Mesodermal cell (in vitro differentiated cells): ENCODE results near the gene P2RX3.
"Not testable (repeated sequence)": the region's sequence is repeated elsewhere in the genome, so short reads cannot be mapped to it uniquely, and the experiment has no call there.

ENCODE experiments used
- H3K27ac ChIP-seq: 2 replicates; pipeline ENCODE4 v1.7.0; 2013; ENCODE audit warnings: mild to moderate bottlenecking, low read depth, low read length, moderate library complexity; ENCODE audit not compliant: severe bottlenecking
- H3K36me3 ChIP-seq: 2 replicates; pipeline ENCODE4 v1.7.1; 2013; ENCODE audit warnings: mild to moderate bottlenecking, low read length, moderate library complexity; ENCODE audit not compliant: control insufficient read depth, insufficient read depth
- H3K4me1 ChIP-seq: one replicate; pipeline ENCODE4 v1.7.1; 2013; ENCODE audit warnings: mild to moderate bottlenecking, low read length; ENCODE audit not compliant: insufficient read depth, control insufficient read depth, poor library complexity, severe bottlenecking
- H3K4me3 ChIP-seq: 2 replicates; pipeline ENCODE4 v1.7.0; 2013; ENCODE audit warnings: low read length, control low read depth, mild to moderate bottlenecking; ENCODE audit not compliant: insufficient read depth, poor library complexity, severe bottlenecking; ENCODE audit errors: extremely low read depth
- H3K9me3 ChIP-seq: 2 replicates; pipeline ENCODE4 v1.7.1; 2013; ENCODE audit warnings: mild to moderate bottlenecking, low read length, moderate library complexity; ENCODE audit not compliant: control insufficient read depth
- WGBS, 2 experiments: methylation state at CpG; one replicate each; pipeline ENCODE4 v1.1.5; 2013; ENCODE audit warnings: missing lambda C conversion rate in 2 of 2; ENCODE audit not compliant: insufficient coverage in 2 of 2; 5-methylcytosine and 5-hydroxymethylcytosine counted together

Gene P2RX3

DNA sequence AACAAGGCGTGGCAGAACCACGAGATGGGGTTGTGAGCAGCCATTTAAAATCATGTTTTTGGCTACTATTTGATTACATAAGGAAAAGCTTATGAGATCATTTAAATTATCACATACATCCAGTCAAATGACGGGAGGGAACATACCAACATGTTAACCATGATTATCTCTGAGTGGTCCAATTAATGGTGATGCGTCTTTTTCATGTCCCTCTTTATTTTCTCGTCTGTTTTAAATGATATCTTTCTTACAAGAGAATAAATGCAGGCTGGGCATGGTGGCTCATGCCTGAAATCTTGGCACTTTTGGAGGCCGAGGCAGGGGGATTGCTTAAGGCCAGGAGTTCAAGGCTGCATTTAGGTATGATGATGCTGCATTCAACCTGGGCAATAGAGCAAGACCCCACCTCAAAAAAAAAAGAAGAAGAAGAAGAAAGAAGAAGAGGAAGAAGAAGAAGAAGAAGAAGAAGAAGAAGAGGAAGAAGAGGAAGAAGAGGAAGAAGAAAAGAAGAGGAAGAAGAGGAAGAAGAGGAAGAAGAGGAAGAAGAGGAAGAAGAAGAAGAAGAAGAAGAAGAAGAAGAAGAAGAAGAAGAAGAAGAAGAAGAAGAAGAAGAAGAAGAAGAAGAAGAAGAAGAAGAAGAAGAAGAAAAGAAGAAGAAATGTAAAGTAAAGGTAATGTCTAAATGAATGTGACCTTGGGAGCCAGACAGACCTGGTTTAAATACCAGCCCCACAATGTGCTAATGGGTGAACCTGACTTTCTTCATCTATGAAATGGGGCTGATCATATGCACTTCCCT, 65.0 kb downstream of the P2RX3 start:
- 92% methylated on average over 4 of the region's 6 CpGs; no CpG with 5 or more reads in 1 of the 2 experiments for WGBS, 2 experiments
- H3K36me3 ChIP-seq, result peaks cover 13% of the 10 kb centered on the region

GRCh38 chr11:57403802-57404147, 65.6 kb downstream of the P2RX3 start:
- Histone ChIP-seq H3K9me3 (no peaks in the 10 kb centered on the region), H3K4me1 (peaks cover 5% of the 10 kb centered on the region), H3K27ac (no peak overlapping the region), H3K4me3 (no peak overlapping the region), H3K36me3 (peaks cover 15% of the 10 kb centered on the region)
- 57 to 100% methylated on average over 1 of the region's 2 CpGs for WGBS, 2 experiments

More for the DNA sequence above, 65.0 kb downstream of the P2RX3 start:
- H3K27ac ChIP-seq, H3K4me1 ChIP-seq, H3K9me3 ChIP-seq, H3K4me3 ChIP-seq: not testable (repeated sequence)

- Histone ChIP-seq H3K4me1 (peaks cover 5% of the 10 kb centered on the region), H3K36me3 (peaks cover 28% of the 10 kb centered on the region), H3K27ac (no peak overlapping the region), H3K4me3 (no peak overlapping the region), H3K9me3 (no peaks in the 10 kb centered on the region)
- WGBS, 2 experiments, result 91 to 100% methylated on average over 2 to 3 of the region's 4 CpGs
Measured at GRCh38 chr11:57405271-57405860, 67.2 kb downstream of the P2RX3 start.

- peaks cover 35% of the 10 kb centered on the region for H3K36me3 ChIP-seq
- H3K4me1 ChIP-seq, result peaks cover 5% of the 10 kb centered on the region
- no peaks in the 10 kb centered on the region for H3K9me3 ChIP-seq
- H3K4me3 ChIP-seq, result no peak overlapping the region
- WGBS, 2 experiments, result 95 to 100% methylated on average over 3 of the region's 4 CpGs
- no peak overlapping the region for H3K27ac ChIP-seq
Measured at GRCh38 chr11:57406337-57406904, 68.3 kb downstream of the P2RX3 start.

DNA sequence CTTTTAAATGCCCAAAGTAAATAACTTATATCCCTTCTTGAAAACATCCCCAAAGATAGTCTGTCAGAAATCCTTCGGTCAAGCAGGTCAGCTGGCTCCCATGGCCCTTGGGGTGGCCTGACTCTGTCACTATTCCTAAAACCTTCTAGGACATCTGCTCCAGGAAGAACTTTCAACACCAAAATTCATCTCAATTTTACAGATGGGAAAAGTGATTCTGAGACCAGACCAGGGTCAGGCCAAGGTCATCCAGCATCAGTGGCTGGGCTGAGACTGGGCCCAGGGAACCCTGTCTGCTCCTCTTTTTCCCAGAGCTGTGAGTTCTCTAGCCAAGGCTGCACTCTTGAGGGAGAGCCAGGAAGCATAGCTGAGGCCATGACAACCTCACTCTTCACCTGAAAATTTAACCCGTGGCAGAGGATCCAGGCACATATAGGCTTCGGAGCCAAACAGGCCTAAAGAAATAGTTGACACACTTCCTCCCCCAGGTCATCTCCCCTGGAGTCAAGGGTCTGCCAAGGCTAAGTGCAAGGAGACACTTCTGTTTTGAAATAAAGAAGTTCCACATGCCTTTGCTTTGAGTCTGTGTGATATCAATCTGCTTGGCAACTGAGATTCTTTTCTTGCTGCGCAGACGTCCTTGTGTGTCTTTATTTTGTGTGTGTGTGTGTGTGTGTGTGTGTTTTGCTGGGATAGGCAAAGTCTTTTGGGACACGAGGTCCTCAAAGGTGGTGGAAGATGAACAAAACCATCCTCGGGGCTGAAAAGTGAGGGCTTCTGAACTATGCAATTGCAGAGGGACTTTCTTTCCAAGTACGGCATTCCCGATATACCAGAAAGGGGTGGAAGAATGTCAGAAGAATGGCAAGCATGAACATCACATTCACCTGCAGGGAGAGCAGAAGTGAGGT, 69.1 kb downstream of the P2RX3 start:
- Histone ChIP-seq H3K4me3 (no peak overlapping the region), H3K36me3 (peaks cover 38% of the 10 kb centered on the region), H3K27ac (no peak overlapping the region), H3K9me3 (no peaks in the 10 kb centered on the region), H3K4me1 (peaks cover 5% of the 10 kb centered on the region)
- WGBS, 2 experiments, result 89 to 94% methylated on average over 7 to 8 of the region's 9 CpGs

DNA sequence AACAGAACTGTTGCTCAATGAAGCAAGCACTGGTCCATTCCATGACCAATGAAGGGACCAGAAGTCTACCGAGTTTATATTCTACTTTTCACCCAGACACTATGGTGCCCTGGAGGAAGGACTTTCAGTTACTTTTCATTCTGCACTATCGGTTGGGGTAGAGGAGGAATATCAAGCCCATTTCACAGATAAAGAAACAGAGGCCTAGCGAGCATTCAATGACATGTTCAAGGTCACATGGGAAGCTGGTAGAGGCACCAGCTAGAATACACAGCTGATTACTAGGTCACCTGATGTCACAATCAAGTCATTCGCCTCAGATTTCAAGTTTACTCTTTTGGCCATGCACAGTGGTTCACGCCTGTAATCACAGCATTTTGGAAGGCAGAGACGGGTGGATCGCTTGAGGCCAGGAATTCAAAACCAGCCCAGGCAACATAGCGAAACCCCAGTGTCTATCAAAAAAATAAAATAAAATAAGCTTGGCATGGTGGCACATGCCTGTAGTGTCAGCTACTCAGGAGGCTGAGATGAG, 69.9 kb downstream of the P2RX3 start:
- Histone ChIP-seq H3K9me3 (no peaks in the 10 kb centered on the region), H3K4me3 (no peak overlapping the region), H3K27ac (no peak overlapping the region), H3K36me3 (peaks cover 44% of the 10 kb centered on the region), H3K4me1 (peaks cover 5% of the 10 kb centered on the region)
- 97% methylated on average over 6 to 8 of the region's 8 CpGs for WGBS, 2 experiments

GRCh38 chr11:57408771-57409170, 70.6 kb downstream of the P2RX3 start:
- peaks cover 50% of the 10 kb centered on the region for H3K36me3 ChIP-seq
- 95 to 100% methylated on average over 2 of the region's 2 CpGs for WGBS, 2 experiments
- H3K9me3 ChIP-seq, result no peaks in the 10 kb centered on the region
- no peak overlapping the region for H3K27ac ChIP-seq
- no peak overlapping the region for H3K4me3 ChIP-seq
- H3K4me1 ChIP-seq, result peaks cover 5% of the 10 kb centered on the region

- Histone ChIP-seq H3K36me3 (peaks cover 56% of the 10 kb centered on the region), H3K4me1 (peaks cover 5% of the 10 kb centered on the region), H3K9me3 (no peaks in the 10 kb centered on the region), H3K4me3 (no peak overlapping the region), H3K27ac (no peak overlapping the region)
- WGBS, 2 experiments, result 88 to 96% methylated on average over 14 to 17 of the region's 18 CpGs
Measured at GRCh38 chr11:57409321-57410100, 71.4 kb downstream of the P2RX3 start.

- Histone ChIP-seq H3K4me1 (peaks cover 5% of the 10 kb centered on the region), H3K36me3 (peaks cover 63% of the 10 kb centered on the region)
Measured at GRCh38 chr11:57410287-57410686, 72.1 kb downstream of the P2RX3 start.

DNA sequence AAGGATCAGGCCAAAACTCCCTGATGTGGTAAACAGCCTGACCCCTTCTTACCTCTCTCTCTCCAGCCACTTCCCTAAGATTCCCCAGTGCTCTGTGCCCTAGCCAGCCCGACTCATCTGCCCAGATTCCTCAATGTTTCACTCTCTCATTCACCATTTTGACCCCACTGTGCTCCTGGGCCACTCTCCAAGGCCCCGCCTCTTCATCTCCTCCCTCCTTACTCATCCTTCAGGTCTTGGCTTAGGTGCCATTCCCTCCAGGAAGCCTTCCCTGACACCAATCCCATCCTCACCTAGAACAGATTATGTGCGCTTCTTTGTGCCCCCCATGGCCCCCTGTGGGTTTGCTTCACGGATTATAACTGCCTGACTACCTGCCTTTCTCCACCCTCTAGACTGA, 75.5 kb downstream of the P2RX3 start:
- no peaks in the 10 kb centered on the region for H3K9me3 ChIP-seq
- H3K36me3 ChIP-seq, result peaks cover 77% of the 10 kb centered on the region
- H3K4me3 ChIP-seq, result no peak overlapping the region
- 84 to 85% methylated on average over 4 of the region's 4 CpGs for WGBS, 2 experiments
- no peaks in the 10 kb centered on the region for H3K4me1 ChIP-seq
- no peak overlapping the region for H3K27ac ChIP-seq

More at GRCh38 chr11:57410287-57410686, 72.1 kb downstream of the P2RX3 start:
- Histone ChIP-seq H3K4me3 (no peak overlapping the region), H3K27ac (no peak overlapping the region), H3K9me3 (no peaks in the 10 kb centered on the region)
